ENCODE measurements around the gene GNAT1. TPM values are rescaled to one million over a fixed set of nuclear protein-coding genes. Genes with fewer than 3 reads are reported as not detected.

Gene GNAT1
- total RNA-seq, 1 experiment from 2014 or later = not detected

DNA sequence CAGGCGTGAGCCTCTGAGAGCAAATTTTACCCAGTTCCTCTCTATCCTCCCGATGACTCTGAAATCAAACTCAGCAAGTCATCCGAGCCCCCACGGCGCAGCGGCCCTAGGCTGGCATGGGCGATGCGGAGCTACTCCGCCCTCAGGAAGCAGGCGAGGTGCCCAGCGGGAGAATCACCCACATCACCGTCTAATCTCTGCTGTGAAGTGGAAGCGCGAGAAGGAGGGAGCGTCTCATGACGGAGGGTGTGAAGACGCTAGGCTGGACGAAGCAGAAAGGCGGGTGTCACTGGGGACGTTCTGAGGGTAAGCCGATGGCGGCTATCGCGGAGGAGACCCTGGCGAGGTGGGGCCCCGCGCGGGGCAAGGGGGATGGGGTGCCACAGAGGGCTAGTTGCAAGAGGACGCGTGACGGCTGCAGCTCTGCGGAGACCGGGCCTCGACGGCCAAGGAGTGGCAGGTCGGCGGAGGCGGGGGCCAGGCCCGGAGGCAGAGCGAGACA, 35.5 kb downstream of the GNAT1 start:
- no peak overlapping the region for H3K56ac ChIP-seq (ENCODE audit: insufficient read length, low read depth, low read length)
- H3T11ph ChIP-seq (ENCODE audit: low read length) = no peak overlapping the region
- no peak for DNase-seq
- H2AK5ac ChIP-seq (ENCODE audit: insufficient read length, low read length) = no peak overlapping the region
- H3K9ac ChIP-seq (ENCODE audit: extremely low read depth, insufficient read length, low read length) = no peak overlapping the region
- no peak overlapping the region for H4K5ac ChIP-seq (ENCODE audit: insufficient read length, low read depth, low read length)
- no peak overlapping the region for H2AFZ ChIP-seq (ENCODE audit: low read length)
- H2BK15ac ChIP-seq (ENCODE audit: low read depth, low read length) = no peak overlapping the region
- no peak overlapping the region for H4K8ac ChIP-seq (replicated peaks; ENCODE audit: insufficient read length, low read depth, low read length)
- no peak overlapping the region for H2BK20ac ChIP-seq (ENCODE audit: low read depth, low read length, poor library complexity, severe bottlenecking)
- Mint-ChIP-seq H3K36me3 (ENCODE audit: insufficient read depth in 1 of 3, low read depth in 3 of 3) (no peaks in the 10 kb centered on the region; a peak in 1 of 7 replicates), H3K27me3 (ENCODE audit: low read depth) (peaks cover 30% of the 10 kb centered on the region), H3K4me1 (peaks cover 27 to 40% of the 10 kb centered on the region in 2 experiments), H3K4me3 (peak overlapping the region; percentile 73 to 92), H3K27ac (peak overlapping the region in 1 of 3 experiments; percentile 83; a peak in 1 of 7 replicates), H3K9me3 (peaks cover 2 to 4% of the 10 kb centered on the region in 2 experiments; a peak in 3 of 5 replicates)
- H3K4me1 ChIP-seq (ENCODE audit: insufficient read depth, low read length) = no peaks in the 10 kb centered on the region
- no peaks in the 10 kb centered on the region for H3K27me3 ChIP-seq (ENCODE audit: insufficient read depth, low read length)
- H2BK5ac ChIP-seq (ENCODE audit: insufficient read length, low read length) = no peak overlapping the region
- no CpG with 5 or more reads among the region's 40 CpGs for WGBS (ENCODE audit: extremely low coverage, insufficient read length, low lambda C conversion rate)
- H3K79me1 ChIP-seq (ENCODE audit: insufficient read depth, low read depth, low read length, poor library complexity, severe bottlenecking) = no peaks in the 10 kb centered on the region
- no peak overlapping the region for H3K18ac ChIP-seq (ENCODE audit: insufficient read length, low read depth, low read length)
- no peak overlapping the region for H2BK12ac ChIP-seq (ENCODE audit: insufficient read length, low read depth, low read length)
- H3K4me2 ChIP-seq (ENCODE audit: insufficient read depth, insufficient read length, low read length) = peak overlapping the region; percentile 63
- H4K91ac ChIP-seq (ENCODE audit: insufficient read length, low read depth, low read length) = no peak overlapping the region
- no peak overlapping the region for H3K23ac ChIP-seq (ENCODE audit: insufficient read length, low read depth, low read length)
- no peaks in the 10 kb centered on the region for H4K20me1 ChIP-seq (ENCODE audit: control insufficient read depth, insufficient read depth, insufficient read length)
- TF ChIP-seq, protein P1, sequence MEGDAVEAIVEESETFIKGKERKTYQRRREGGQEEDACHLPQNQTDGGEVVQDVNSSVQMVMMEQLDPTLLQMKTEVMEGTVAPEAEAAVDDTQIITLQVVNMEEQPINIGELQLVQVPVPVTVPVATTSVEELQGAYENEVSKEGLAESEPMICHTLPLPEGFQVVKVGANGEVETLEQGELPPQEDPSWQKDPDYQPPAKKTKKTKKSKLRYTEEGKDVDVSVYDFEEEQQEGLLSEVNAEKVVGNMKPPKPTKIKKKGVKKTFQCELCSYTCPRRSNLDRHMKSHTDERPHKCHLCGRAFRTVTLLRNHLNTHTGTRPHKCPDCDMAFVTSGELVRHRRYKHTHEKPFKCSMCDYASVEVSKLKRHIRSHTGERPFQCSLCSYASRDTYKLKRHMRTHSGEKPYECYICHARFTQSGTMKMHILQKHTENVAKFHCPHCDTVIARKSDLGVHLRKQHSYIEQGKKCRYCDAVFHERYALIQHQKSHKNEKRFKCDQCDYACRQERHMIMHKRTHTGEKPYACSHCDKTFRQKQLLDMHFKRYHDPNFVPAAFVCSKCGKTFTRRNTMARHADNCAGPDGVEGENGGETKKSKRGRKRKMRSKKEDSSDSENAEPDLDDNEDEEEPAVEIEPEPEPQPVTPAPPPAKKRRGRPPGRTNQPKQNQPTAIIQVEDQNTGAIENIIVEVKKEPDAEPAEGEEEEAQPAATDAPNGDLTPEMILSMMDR (conservative IDR thresholded peaks at IDR 0.05) = no peak
- no peaks in the 10 kb centered on the region for H3K9me3 ChIP-seq (ENCODE audit: control insufficient read depth, low read depth, low read length)
- no peak overlapping the region for H2BK120ac ChIP-seq (ENCODE audit: low read depth, low read length, poor library complexity, severe bottlenecking)
- no peak overlapping the region for H3K14ac ChIP-seq (ENCODE audit: insufficient read depth, low read length)
- H3K23me2 ChIP-seq (ENCODE audit: insufficient read length, low read depth, low read length, poor library complexity, severe bottlenecking) = peaks cover 12% of the 10 kb centered on the region
- no peak overlapping the region for H3K27ac ChIP-seq (ENCODE audit: insufficient read length, low read depth, low read length)
- H3K79me2 ChIP-seq (ENCODE audit: insufficient read depth, low read length) = no peaks in the 10 kb centered on the region
- H3K4ac ChIP-seq (ENCODE audit: low read depth, low read length) = no peak overlapping the region
